Neural cell (in vitro differentiated cells): ENCODE results near the gene MYB. TPM values are rescaled to one million over a fixed set of nuclear protein-coding genes. Genes with fewer than 3 reads are reported as not detected.

Source experiments
- H2AFZ ChIP-seq: fragments of 200-600, 300-800 bp; sonication (generic), shearing (Covaris generic); 2 replicates; pipeline ENCODE4 v1.6.0; 2014; ENCODE audit warnings: low read depth, mild to moderate bottlenecking, antibody characterized with exemption, low read length, moderate library complexity
- H3F3A ChIP-seq: fragments of 200-600 bp; shearing (Covaris generic); 2 replicates; pipeline ENCODE4 v1.6.1; 2016; ENCODE audit warnings: mild to moderate bottlenecking, moderate library complexity, mixed read lengths, antibody characterized with exemption, low read length; ENCODE audit not compliant: insufficient read depth, poor library complexity, severe bottlenecking
- H3K27ac ChIP-seq: fragments of 200-600, 300-800 bp; sonication (generic), shearing (Covaris generic); 2 replicates; pipeline ENCODE4 v1.5.1; 2014; ENCODE audit warnings: mild to moderate bottlenecking, low read length, moderate library complexity
- H3K27me3 ChIP-seq: fragments of 300-800, 200-600 bp; sonication (generic), shearing (Covaris generic); 2 replicates; pipeline ENCODE4 v1.6.0; 2014; ENCODE audit warnings: mild to moderate bottlenecking, low read depth, low read length, moderate library complexity; ENCODE audit not compliant: insufficient read depth
- H3K36me3 ChIP-seq: fragments of 300-800, 200-600 bp; sonication (generic), shearing (Covaris generic); 2 replicates; pipeline ENCODE4 v1.5.1; 2014; ENCODE audit warnings: mild to moderate bottlenecking, antibody characterized with exemption, low read length, moderate library complexity; ENCODE audit not compliant: insufficient read depth
- H3K4me2 ChIP-seq: fragments of 300-800, 200-600 bp; sonication (generic), shearing (Covaris generic); 2 replicates; pipeline ENCODE4 v1.6.0; 2014; ENCODE audit warnings: mild to moderate bottlenecking, low read length
- H3K4me3 ChIP-seq: fragments of 300-800, 200-600 bp; sonication (generic), shearing (Covaris generic); 2 replicates; pipeline ENCODE4 v1.5.1; 2014; ENCODE audit warnings: mild to moderate bottlenecking, low read length, moderate library complexity
- H3K79me2 ChIP-seq: fragments of 200-600 bp; shearing (Covaris generic); replicated peaks from 2 replicates; pipeline ENCODE4 v1.6.0; 2014; ENCODE audit warnings: mild to moderate bottlenecking, low read length, moderate library complexity; ENCODE audit not compliant: insufficient read depth
- H3K9ac ChIP-seq: fragments of 300-800, 200-600 bp; sonication (generic), shearing (Covaris generic); 2 replicates; pipeline ENCODE4 v1.6.1; 2016; ENCODE audit warnings: mild to moderate bottlenecking, low read length, mixed read lengths
- H3K9me2 ChIP-seq: fragments of 200-600 bp; shearing (Covaris generic); 2 replicates; pipeline ENCODE4 v1.6.1; 2016; ENCODE audit warnings: mild to moderate bottlenecking, low read length, mixed read lengths; ENCODE audit not compliant: insufficient read depth
- H3K9me3 ChIP-seq: fragments of 200-600, 300-800 bp; sonication (generic), shearing (Covaris generic); 2 replicates; pipeline ENCODE4 v1.6.1; 2016; ENCODE audit warnings: mild to moderate bottlenecking, mixed run types, low read length, moderate library complexity, mixed read lengths
- H4K20me1 ChIP-seq: fragments of 200-600 bp; shearing (Covaris generic); 2 replicates; pipeline ENCODE4 v1.6.1; 2016; ENCODE audit warnings: mild to moderate bottlenecking, mixed run types; ENCODE audit not compliant: insufficient read depth
- EP300 ChIP-seq: fragments of 450-650 bp; conservative IDR thresholded peaks from 2 replicates; pipeline ENCODE4 v1.6.1; 2014; ENCODE audit warnings: antibody characterized with exemption, mild to moderate bottlenecking, moderate library complexity; ENCODE audit not compliant: poor library complexity, severe bottlenecking
- EZH2 ChIP-seq: fragments of 200-600, 300-800 bp; shearing (Covaris generic), sonication (generic); IDR thresholded peaks from 2 replicates; pipeline ENCODE4 v1.6.1; 2014; ENCODE audit warnings: antibody characterized with exemption, low read length, borderline replicate concordance, mild to moderate bottlenecking; ENCODE audit not compliant: insufficient read depth, poor library complexity, severe bottlenecking
- MXI1 ChIP-seq: fragments of 450-650 bp; conservative IDR thresholded peaks from 2 replicates; pipeline ENCODE4 v1.6.1; 2014; ENCODE audit warnings: antibody characterized with exemption, mild to moderate bottlenecking; ENCODE audit not compliant: poor library complexity, severe bottlenecking
- POLR2AphosphoS5 ChIP-seq: IDR thresholded peaks from 2 replicates; pipeline ENCODE4 v1.6.1; 2012
- RAD21 ChIP-seq: fragments of 450-650 bp; conservative IDR thresholded peaks from 2 replicates; pipeline ENCODE4 v1.6.1; 2014; ENCODE audit warnings: antibody characterized with exemption, mild to moderate bottlenecking, moderate library complexity
- SMC3 ChIP-seq: fragments of 450-650 bp; conservative IDR thresholded peaks from 2 replicates; pipeline ENCODE4 v1.6.1; 2014; ENCODE audit warnings: antibody characterized with exemption, mild to moderate bottlenecking, moderate library complexity; ENCODE audit not compliant: poor library complexity
- TAF1 ChIP-seq: IDR thresholded peaks from 2 replicates; pipeline ENCODE4 v1.6.1; 2012; ENCODE audit warnings: low read depth
- polyA plus RNA-seq: library from polyadenylated mRNA; depleted of rRNA; stranded (reverse); fragments of >200 nt; gene quantifications from 2 replicates; pipeline ENCODE4 v1.2.3, GENCODE V29; 2014
- TF ChIP-seq, protein P1 (sequence below): IDR thresholded peaks from 2 replicates; pipeline ENCODE4 v1.6.1; 2012; ENCODE audit warnings: borderline replicate concordance
- TF ChIP-seq, protein P2 (sequence below): fragments of 450-650 bp; IDR thresholded peaks from 2 replicates; pipeline ENCODE4 v1.5.1; 2014; ENCODE audit warnings: antibody characterized with exemption, mild to moderate bottlenecking, moderate library complexity; ENCODE audit not compliant: poor library complexity, severe bottlenecking

Gene MYB
- polyA plus RNA-seq, 1 donor from 2014 or later: 4.0 TPM

GRCh38 chr6:135176058-135176457, 5.0 kb upstream of the MYB start:
- Histone ChIP-seq H3K4me3 (no peak overlapping the region), H2AFZ (no peak overlapping the region), H3F3A (no peaks in the 10 kb centered on the region), H3K27ac (no peak overlapping the region), H4K20me1 (no peaks in the 10 kb centered on the region), H3K36me3 (no peaks in the 10 kb centered on the region), H3K9me2 (no peaks in the 10 kb centered on the region), H3K27me3 (peaks cover 10% of the 10 kb centered on the region), H3K79me2 (no peaks in the 10 kb centered on the region), H3K4me2 (no peak overlapping the region), H3K9me3 (no peaks in the 10 kb centered on the region), H3K9ac (no peak overlapping the region)
- TF ChIP-seq POLR2AphosphoS5: no peak
- TF ChIP-seq RAD21: no peak
- TF ChIP-seq MXI1: no peak
- TF ChIP-seq TAF1: no peak
- TF ChIP-seq, protein P1, sequence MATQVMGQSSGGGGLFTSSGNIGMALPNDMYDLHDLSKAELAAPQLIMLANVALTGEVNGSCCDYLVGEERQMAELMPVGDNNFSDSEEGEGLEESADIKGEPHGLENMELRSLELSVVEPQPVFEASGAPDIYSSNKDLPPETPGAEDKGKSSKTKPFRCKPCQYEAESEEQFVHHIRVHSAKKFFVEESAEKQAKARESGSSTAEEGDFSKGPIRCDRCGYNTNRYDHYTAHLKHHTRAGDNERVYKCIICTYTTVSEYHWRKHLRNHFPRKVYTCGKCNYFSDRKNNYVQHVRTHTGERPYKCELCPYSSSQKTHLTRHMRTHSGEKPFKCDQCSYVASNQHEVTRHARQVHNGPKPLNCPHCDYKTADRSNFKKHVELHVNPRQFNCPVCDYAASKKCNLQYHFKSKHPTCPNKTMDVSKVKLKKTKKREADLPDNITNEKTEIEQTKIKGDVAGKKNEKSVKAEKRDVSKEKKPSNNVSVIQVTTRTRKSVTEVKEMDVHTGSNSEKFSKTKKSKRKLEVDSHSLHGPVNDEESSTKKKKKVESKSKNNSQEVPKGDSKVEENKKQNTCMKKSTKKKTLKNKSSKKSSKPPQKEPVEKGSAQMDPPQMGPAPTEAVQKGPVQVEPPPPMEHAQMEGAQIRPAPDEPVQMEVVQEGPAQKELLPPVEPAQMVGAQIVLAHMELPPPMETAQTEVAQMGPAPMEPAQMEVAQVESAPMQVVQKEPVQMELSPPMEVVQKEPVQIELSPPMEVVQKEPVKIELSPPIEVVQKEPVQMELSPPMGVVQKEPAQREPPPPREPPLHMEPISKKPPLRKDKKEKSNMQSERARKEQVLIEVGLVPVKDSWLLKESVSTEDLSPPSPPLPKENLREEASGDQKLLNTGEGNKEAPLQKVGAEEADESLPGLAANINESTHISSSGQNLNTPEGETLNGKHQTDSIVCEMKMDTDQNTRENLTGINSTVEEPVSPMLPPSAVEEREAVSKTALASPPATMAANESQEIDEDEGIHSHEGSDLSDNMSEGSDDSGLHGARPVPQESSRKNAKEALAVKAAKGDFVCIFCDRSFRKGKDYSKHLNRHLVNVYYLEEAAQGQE: no peak
- TF ChIP-seq, protein P2, sequence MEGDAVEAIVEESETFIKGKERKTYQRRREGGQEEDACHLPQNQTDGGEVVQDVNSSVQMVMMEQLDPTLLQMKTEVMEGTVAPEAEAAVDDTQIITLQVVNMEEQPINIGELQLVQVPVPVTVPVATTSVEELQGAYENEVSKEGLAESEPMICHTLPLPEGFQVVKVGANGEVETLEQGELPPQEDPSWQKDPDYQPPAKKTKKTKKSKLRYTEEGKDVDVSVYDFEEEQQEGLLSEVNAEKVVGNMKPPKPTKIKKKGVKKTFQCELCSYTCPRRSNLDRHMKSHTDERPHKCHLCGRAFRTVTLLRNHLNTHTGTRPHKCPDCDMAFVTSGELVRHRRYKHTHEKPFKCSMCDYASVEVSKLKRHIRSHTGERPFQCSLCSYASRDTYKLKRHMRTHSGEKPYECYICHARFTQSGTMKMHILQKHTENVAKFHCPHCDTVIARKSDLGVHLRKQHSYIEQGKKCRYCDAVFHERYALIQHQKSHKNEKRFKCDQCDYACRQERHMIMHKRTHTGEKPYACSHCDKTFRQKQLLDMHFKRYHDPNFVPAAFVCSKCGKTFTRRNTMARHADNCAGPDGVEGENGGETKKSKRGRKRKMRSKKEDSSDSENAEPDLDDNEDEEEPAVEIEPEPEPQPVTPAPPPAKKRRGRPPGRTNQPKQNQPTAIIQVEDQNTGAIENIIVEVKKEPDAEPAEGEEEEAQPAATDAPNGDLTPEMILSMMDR: no peak

DNA sequence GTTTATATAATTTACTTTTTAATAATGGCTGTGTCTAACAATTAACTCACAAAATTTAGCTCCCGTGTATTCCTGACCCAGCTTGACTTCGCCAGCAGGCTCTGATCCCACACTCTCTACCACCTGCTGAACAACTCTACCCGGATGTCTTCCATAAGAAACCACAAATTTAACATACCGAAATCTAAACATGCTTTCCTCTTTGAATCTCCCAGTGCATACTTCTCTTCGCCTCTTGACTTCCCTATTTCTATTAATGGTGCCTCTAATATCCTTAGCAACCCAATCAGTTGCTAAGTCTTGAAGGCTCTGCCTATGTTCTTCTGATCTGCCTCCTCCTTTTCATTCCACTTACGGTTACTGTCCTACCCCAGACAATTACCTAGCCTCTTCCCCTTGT, 4.6 kb upstream of the MYB start:
- Histone ChIP-seq H3K4me2 (no peak overlapping the region), H3K4me3 (no peak overlapping the region), H3K36me3 (no peaks in the 10 kb centered on the region), H3K9ac (no peak overlapping the region), H3K9me2 (no peaks in the 10 kb centered on the region), H3K27me3 (peaks cover 10% of the 10 kb centered on the region), H4K20me1 (no peaks in the 10 kb centered on the region), H3K9me3 (no peaks in the 10 kb centered on the region), H3K79me2 (no peaks in the 10 kb centered on the region), H3F3A (peaks cover under 1% of the 10 kb centered on the region), H3K27ac (no peak overlapping the region), H2AFZ (no peak overlapping the region)
- TF ChIP-seq, protein P1: no peak
- TF ChIP-seq EP300: no peak
- no peak for TF ChIP-seq RAD21
- TF ChIP-seq TAF1: no peak
- TF ChIP-seq SMC3: no peak
- TF ChIP-seq, protein P2: no peak
- no peak for TF ChIP-seq POLR2AphosphoS5
- TF ChIP-seq MXI1: no peak
- TF ChIP-seq EZH2: no peak
